HepG2 (cell line): ENCODE data around the gene PIM3. TPM values are rescaled to one million over a fixed set of nuclear protein-coding genes. Genes with fewer than 3 reads are reported as not detected.

ENCODE experiments used
- AKAP8 ChIP-seq: sonication (generic); formaldehyde crosslinking; IDR thresholded peaks from 2 replicates; pipeline ENCODE4 v1.5.1; 2020; ENCODE audit warnings: mild to moderate bottlenecking, missing genetic modification reagents
- ATRX ChIP-seq: sonication (generic); formaldehyde crosslinking; IDR thresholded peaks from 2 replicates; pipeline ENCODE4 v1.4.0; 2020; ENCODE audit warnings: missing genetic modification reagents, borderline replicate concordance
- BRCA1 ChIP-seq: sonication (generic); formaldehyde crosslinking; IDR thresholded peaks from 2 replicates; pipeline ENCODE4 v1.4.0; 2020; ENCODE audit warnings: missing genetic modification reagents
- ELF3 ChIP-seq: IDR thresholded peaks from 2 replicates; pipeline ENCODE4 v1.6.1; 2016; ENCODE audit warnings: missing genetic modification reagents, missing compliant biosample characterization
- GMEB2 ChIP-seq: IDR thresholded peaks from 2 replicates; pipeline ENCODE4 v1.6.1; 2016; ENCODE audit warnings: missing biosample characterization, missing genetic modification reagents, low read depth
- HNF1B ChIP-seq: sonication (generic); formaldehyde crosslinking; IDR thresholded peaks from 2 replicates; pipeline ENCODE4 v1.5.1; 2020; ENCODE audit warnings: mild to moderate bottlenecking, moderate library complexity, missing genetic modification reagents
- KMT2A ChIP-seq: sonication (generic); formaldehyde crosslinking; IDR thresholded peaks from 2 replicates; pipeline ENCODE4 v1.4.0; 2020; ENCODE audit warnings: missing genetic modification reagents
- MBNL3 ChIP-seq: fragments of 250-450 bp; sonication (Bioruptor Pico); conservative IDR thresholded peaks from 2 replicates; pipeline ENCODE4 v1.8.0; 2022; ENCODE audit warnings: mild to moderate bottlenecking, inconsistent platforms
- MZF1 ChIP-seq: sonication (generic); formaldehyde crosslinking; IDR thresholded peaks from 2 replicates; pipeline ENCODE4 v1.8.1; 2023; ENCODE audit warnings: mild to moderate bottlenecking, missing genetic modification reagents, borderline replicate concordance
- NFE2 ChIP-seq: sonication (generic); formaldehyde crosslinking; IDR thresholded peaks from 2 replicates; pipeline ENCODE4 v1.4.0; 2020; ENCODE audit warnings: missing genetic modification reagents
- NFE2L1 ChIP-seq: sonication (generic); formaldehyde crosslinking; IDR thresholded peaks from 2 replicates; pipeline ENCODE4 v1.4.0; 2020; ENCODE audit warnings: missing genetic modification reagents, mild to moderate bottlenecking, borderline replicate concordance
- NR2F6 ChIP-seq, 2 experiments: IDR thresholded peaks; 2 replicates each; pipeline ENCODE4 v1.6.1; 2016; ENCODE audit warnings: antibody characterized with exemption in 1 of 2, mild to moderate bottlenecking in 1 of 2
- NRL ChIP-seq: sonication (generic); formaldehyde crosslinking; IDR thresholded peaks from 2 replicates; pipeline ENCODE4 v1.5.0; 2020; ENCODE audit warnings: missing genetic modification reagents, mild to moderate bottlenecking, moderate library complexity, borderline replicate concordance
- REST ChIP-seq, 2 experiments: IDR thresholded peaks; 2 replicates each; pipeline ENCODE4 v1.6.1; 2011 to 2012; ENCODE audit warnings: low read length in 2 of 2, borderline replicate concordance in 1 of 2, low read depth in 1 of 2, mild to moderate bottlenecking in 1 of 2, moderate library complexity in 1 of 2
- SOX6 ChIP-seq, 2 experiments: fragments of 450-650 bp in 1 of 2; sonication (generic) in 1 of 2; formaldehyde crosslinking in 1 of 2; IDR thresholded peaks; 2 replicates each; pipeline versions ENCODE4 v1.4.0 to v1.6.1; 2017 to 2020; ENCODE audit warnings: antibody characterized with exemption in 1 of 2, mild to moderate bottlenecking in 1 of 2, missing genetic modification reagents in 1 of 2
- TRIM24 ChIP-seq: sonication (generic); formaldehyde crosslinking; IDR thresholded peaks from 2 replicates; pipeline ENCODE4 v1.8.0; 2022; ENCODE audit warnings: mild to moderate bottlenecking, missing genetic modification reagents
- ZFP82 ChIP-seq: sonication (generic); formaldehyde crosslinking; IDR thresholded peaks from 2 replicates; pipeline ENCODE4 v1.5.1; 2020; ENCODE audit warnings: mild to moderate bottlenecking, missing genetic modification reagents, borderline replicate concordance
- ZMYM2 ChIP-seq: sonication (generic); formaldehyde crosslinking; IDR thresholded peaks from 2 replicates; pipeline ENCODE4 v1.8.0; 2022; ENCODE audit warnings: mild to moderate bottlenecking, missing genetic modification reagents
- ZNF251 ChIP-seq: sonication (generic); formaldehyde crosslinking; IDR thresholded peaks from 2 replicates; pipeline ENCODE4 v1.9.0; 2021; ENCODE audit warnings: mild to moderate bottlenecking, missing genetic modification reagents
- ZNF3 ChIP-seq: IDR thresholded peaks from 2 replicates; pipeline ENCODE4 v1.7.0; 2017; ENCODE audit warnings: inconsistent platforms
- ZNF558 ChIP-seq: sonication (generic); formaldehyde crosslinking; IDR thresholded peaks from 2 replicates; pipeline ENCODE4 v1.9.0; 2022; ENCODE audit warnings: mild to moderate bottlenecking, missing genetic modification reagents, borderline replicate concordance
- ZNF720 ChIP-seq: sonication (generic); formaldehyde crosslinking; IDR thresholded peaks from 2 replicates; pipeline ENCODE4 v1.4.0; 2020; ENCODE audit warnings: missing genetic modification reagents
- polyA plus RNA-seq, 8 experiments: library from polyadenylated mRNA; depleted of rRNA in 3 of 8; stranded (reverse) in 7 of 8; unstranded in 1 of 8; fragments of >200 nt; fragmentation: Illumina TruSeq in 4 of 8; extraction: Trizol in 4 of 8; gene quantifications; 2 replicates each; pipeline versions ENCODE4 v1.2.1 to v1.2.3, GENCODE V29; 2011 to 2016; ENCODE audit warnings: low read depth in 4 of 8, missing spikeins in 1 of 8, mixed read lengths in 1 of 8; ENCODE audit not compliant: insufficient read depth in 1 of 8
- total RNA-seq, 5 experiments: library from RNA; depleted of rRNA; stranded (reverse); fragments of >200 nt; fragmentation: Illumina TruSeq; extraction: Trizol; gene quantifications; 2 replicates each; pipeline ENCODE4 v1.2.3, GENCODE V29; 2016; ENCODE audit warnings: low read depth in 1 of 5

The PIM3 gene
- total and polyA plus RNA-seq, 2 of the 13 experiments (the other 11 are each of a cell fraction or from before 2014, with no cell fraction given) = 21.6 to 31.2 TPM

- peak in 1 of 2 experiments; percentile 34; a peak in 1 of 4 replicates for TF ChIP-seq REST (IDR thresholded peaks at IDR 0.05; ENCODE audit: borderline replicate concordance in 1 of 2, low read depth in 1 of 2, low read length in 2 of 2)
- 0 out of 2 replicates have a peak, but pooled peaks have one; percentile 21 for TF ChIP-seq ZNF558 (CRISPR knock-in tag)
- TF ChIP-seq NR2F6 (IDR thresholded peaks at IDR 0.05) = peak; percentile 77; the same call in 1 of the 2 replicates
- peak; percentile 94 for TF ChIP-seq NR2F6 (CRISPR knock-in tag; IDR thresholded peaks at IDR 0.05)
- peak; percentile 88 for TF ChIP-seq NRL (CRISPR knock-in tag)
- 0 out of 2 replicates have a peak, but pooled peaks have one; percentile 72 for TF ChIP-seq ATRX
- TF ChIP-seq MZF1 (CRISPR knock-in tag) = no peak
- no peak for TF ChIP-seq ZFP82 (CRISPR knock-in tag)
- TF ChIP-seq ZMYM2 = no peak
- TF ChIP-seq NFE2L1 (CRISPR knock-in tag) = peak; percentile 98
- 0 out of 2 replicates have a peak, but pooled peaks have one; percentile 42 for TF ChIP-seq ZNF3
- no peak for TF ChIP-seq MBNL3 (CRISPR knock-in tag)
- no peak for TF ChIP-seq TRIM24
- no peak for TF ChIP-seq ZNF720 (CRISPR knock-in tag)
- no peak for TF ChIP-seq ZNF251
- no peak; the same call in none of the 2 replicates for TF ChIP-seq AKAP8 (CRISPR knock-in tag)
- no peak for TF ChIP-seq GMEB2 (CRISPR knock-in tag)
- TF ChIP-seq NFE2 (CRISPR knock-in tag) = peak; percentile 96
- no peak for TF ChIP-seq KMT2A (CRISPR knock-in tag)
- TF ChIP-seq BRCA1 (CRISPR knock-in tag) = no peak; the same call in 1 of the 2 replicates
- peak; percentile 85 for TF ChIP-seq ELF3
- no peak for TF ChIP-seq SOX6 (IDR thresholded peaks at IDR 0.05)
- TF ChIP-seq SOX6 (CRISPR knock-in tag; IDR thresholded peaks at IDR 0.05) = peak; percentile 60; the same call in 1 of the 2 replicates
- peak; percentile 91 for TF ChIP-seq HNF1B (CRISPR knock-in tag)
Measured at GRCh38 chr22:49970528-49971231, 10.1 kb downstream of the PIM3 start (continued).
